Thyroid gland (tissue), 4 donors: ENCODE measurements around the gene TBC1D20.

Source experiments
- POLR2A ChIP-seq, 2 donors: fragments of 450-650 bp; IDR thresholded peaks; one replicate each; pipeline ENCODE4 v1.6.1; 2017; ENCODE audit warnings: antibody characterized with exemption in 2 of 2, mild to moderate bottlenecking in 2 of 2, moderate library complexity in 1 of 2
- TF ChIP-seq, protein P1 (sequence below), 6 experiments: fragments of 200-600 bp in 3 of 6; fragments of 450-650 bp in 3 of 6; sonication (generic) in 3 of 6; IDR thresholded peaks; one replicate each; pipeline ENCODE4 v1.5.1; 2016 to 2019; ENCODE audit warnings: antibody characterized with exemption in 6 of 6, mild to moderate bottlenecking in 2 of 6, inconsistent platforms in 1 of 6, moderate library complexity in 1 of 6

DNA sequence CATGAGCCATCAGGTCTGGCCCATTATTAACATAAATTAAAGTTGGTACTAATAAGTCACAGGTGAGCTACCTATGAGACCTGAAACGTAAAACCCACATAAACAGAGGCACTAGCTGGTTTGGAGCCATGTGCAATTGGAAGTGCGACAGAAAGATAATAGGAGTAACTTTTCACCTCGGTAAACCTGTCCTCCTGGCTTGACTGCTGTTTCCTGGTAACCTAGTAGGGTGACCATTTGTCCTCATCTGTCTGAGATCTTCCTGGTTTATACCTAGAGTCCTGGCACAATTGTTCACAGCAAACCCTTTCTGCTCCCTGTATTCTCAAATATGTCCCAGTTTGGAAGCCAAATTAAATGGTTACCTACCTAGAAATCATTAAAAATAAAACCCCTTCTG is 7.4 kb downstream of the TBC1D20 start:
- TF ChIP-seq, protein P1, sequence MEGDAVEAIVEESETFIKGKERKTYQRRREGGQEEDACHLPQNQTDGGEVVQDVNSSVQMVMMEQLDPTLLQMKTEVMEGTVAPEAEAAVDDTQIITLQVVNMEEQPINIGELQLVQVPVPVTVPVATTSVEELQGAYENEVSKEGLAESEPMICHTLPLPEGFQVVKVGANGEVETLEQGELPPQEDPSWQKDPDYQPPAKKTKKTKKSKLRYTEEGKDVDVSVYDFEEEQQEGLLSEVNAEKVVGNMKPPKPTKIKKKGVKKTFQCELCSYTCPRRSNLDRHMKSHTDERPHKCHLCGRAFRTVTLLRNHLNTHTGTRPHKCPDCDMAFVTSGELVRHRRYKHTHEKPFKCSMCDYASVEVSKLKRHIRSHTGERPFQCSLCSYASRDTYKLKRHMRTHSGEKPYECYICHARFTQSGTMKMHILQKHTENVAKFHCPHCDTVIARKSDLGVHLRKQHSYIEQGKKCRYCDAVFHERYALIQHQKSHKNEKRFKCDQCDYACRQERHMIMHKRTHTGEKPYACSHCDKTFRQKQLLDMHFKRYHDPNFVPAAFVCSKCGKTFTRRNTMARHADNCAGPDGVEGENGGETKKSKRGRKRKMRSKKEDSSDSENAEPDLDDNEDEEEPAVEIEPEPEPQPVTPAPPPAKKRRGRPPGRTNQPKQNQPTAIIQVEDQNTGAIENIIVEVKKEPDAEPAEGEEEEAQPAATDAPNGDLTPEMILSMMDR (IDR thresholded peaks at IDR 0.05), result no peak
- no peak for TF ChIP-seq POLR2A (IDR thresholded peaks at IDR 0.05)
